Aorta (tissue), 5 donors: ENCODE measurements around the gene DNAJC15. TPM values are rescaled to one million over a fixed set of nuclear protein-coding genes. Genes with fewer than 3 reads are reported as not detected.

Source experiments
- ATAC-seq: fragments of 200-7000 bp; cut with Tn5 transposase; one replicate; pipeline ENCODE4 v1.9.1; 2022; ENCODE audit warnings: moderate library complexity; ENCODE audit not compliant: low FRiP score
- DNase-seq, 2 donors: peaks; one replicate each; pipeline ENCODE4 v3.0.0-alpha.2; 2020
- H3K27ac ChIP-seq, 2 donors: one replicate each; pipeline ENCODE4 v1.5.1; 2013; ENCODE audit warnings: low read length in 2 of 2, mild to moderate bottlenecking in 2 of 2, moderate library complexity in 2 of 2, control low read depth in 1 of 2, inconsistent platforms in 1 of 2, low read depth in 1 of 2
- H3K27me3 ChIP-seq, 2 donors: one replicate each; pipeline ENCODE4 v1.6.1; 2013; ENCODE audit warnings: control low read depth in 1 of 2, low read length in 1 of 2, mild to moderate bottlenecking in 1 of 2, moderate library complexity in 1 of 2; ENCODE audit not compliant: insufficient read depth in 2 of 2, control insufficient read depth in 1 of 2
- H3K36me3 ChIP-seq, 2 donors: one replicate each; pipeline ENCODE4 v1.6.1; 2013; ENCODE audit warnings: control low read depth in 1 of 2, low read length in 1 of 2, mild to moderate bottlenecking in 1 of 2; ENCODE audit not compliant: insufficient read depth in 2 of 2, control insufficient read depth in 1 of 2
- H3K4me1 ChIP-seq, 2 donors: one replicate each; pipeline ENCODE4 v1.6.1; 2013; ENCODE audit warnings: low read length in 2 of 2, control low read depth in 1 of 2, mild to moderate bottlenecking in 1 of 2, moderate library complexity in 1 of 2; ENCODE audit not compliant: insufficient read depth in 2 of 2, control insufficient read depth in 1 of 2
- H3K4me3 ChIP-seq, 2 donors: one replicate each; pipeline ENCODE4 v1.5.1; 2013; ENCODE audit warnings: low read length in 2 of 2, control low read depth in 1 of 2, mild to moderate bottlenecking in 1 of 2
- H3K9me3 ChIP-seq: one replicate; pipeline ENCODE4 v1.6.1; 2013; ENCODE audit warnings: mild to moderate bottlenecking, low read length; ENCODE audit not compliant: control insufficient read depth
- WGBS, 2 donors: extraction: QIAGEN DNeasy Blood & Tissue Kit; methylation state at CpG; one replicate each; pipeline ENCODE4 v1.1.7; 2013; 5-methylcytosine and 5-hydroxymethylcytosine counted together
- intact Hi-C, 2 donors: fragments of 100-400 bp; cut with DNase I; formaldehyde crosslinking; loops; one replicate each; pipeline versions ENCODE4 v1.14.2 to v1.15.0; 2022
- polyA plus RNA-seq, 2 donors: library from polyadenylated mRNA; stranded (reverse); fragments of 200-250 nt; gene quantifications; one replicate each; pipeline ENCODE4 v1.2.3, GENCODE V29; 2013
- total RNA-seq, 2 donors: library from RNA; stranded (reverse); fragmentation: NEBNext Ultra II Directional; extraction: Animal tissue kit (Norgen Biotek cat#: 25700); gene quantifications; one replicate each; pipeline ENCODE4 v1.2.1, GENCODE V29; 2021
- donor health status: healthy with polysubstance abuse.
- donor health status: Bipolar disorder and iron deficiency.
- donor health status: DM: no; HTN: no; CAD: no.
- donor health status: DM: no; HTN: no; CAD: no.
- donor health status: DM: yes; HTN: yes; CAD: no.

The DNAJC15 gene
- total and polyA plus RNA-seq, 4 donors: 7.4 to 19.4 (median 12.1) TPM

- 62 to 65% methylated on average over 3 of the region's 3 CpGs for WGBS, 2 donors
- no peaks in the 10 kb centered on the region for H3K4me1 ChIP-seq
- H3K4me3 ChIP-seq: no peak overlapping the region
- DNase-seq: no peak
- intact Hi-C loops: no loop called here
- no peaks in the 10 kb centered on the region for H3K27me3 ChIP-seq
- H3K9me3 ChIP-seq: no peaks in the 10 kb centered on the region
- no peak for ATAC-seq
- H3K36me3 ChIP-seq: no peaks in the 10 kb centered on the region
- H3K27ac ChIP-seq: no peak overlapping the region
These were observed 9.2 kb upstream of the DNAJC15 start for GRCh38 chr13:43014162-43014561.

- Histone ChIP-seq H3K36me3 (no peaks in the 10 kb centered on the region), H3K4me3 (no peak overlapping the region), H3K9me3 (no peaks in the 10 kb centered on the region), H3K4me1 (no peaks in the 10 kb centered on the region), H3K27ac (no peak overlapping the region), H3K27me3 (no peaks in the 10 kb centered on the region)
- intact Hi-C loops: no loop called here
- DNase-seq (no peak), ATAC-seq (no peak)
- 90 to 91% methylated on average over 5 of the region's 5 CpGs for WGBS, 2 donors
These were observed 7.2 kb upstream of the DNAJC15 start for GRCh38 chr13:43016226-43016625.

- DNase-seq (no peak), ATAC-seq (no peak)
- Histone ChIP-seq H3K27ac (no peak overlapping the region), H3K4me3 (no peak overlapping the region), H3K9me3 (no peaks in the 10 kb centered on the region), H3K36me3 (no peaks in the 10 kb centered on the region), H3K4me1 (peaks cover 0 to 3% of the 10 kb centered on the region in 2 donors), H3K27me3 (no peaks in the 10 kb centered on the region)
- intact Hi-C loops: no loop called here
- WGBS, 2 donors: 32 to 37% methylated on average over 2 of the region's 2 CpGs
These were observed 3.6 kb upstream of the DNAJC15 start for GRCh38 chr13:43019811-43020210.

GRCh38 chr13:43020794-43021193 lies 2.6 kb upstream of the DNAJC15 start:
- Histone ChIP-seq H3K36me3 (no peaks in the 10 kb centered on the region), H3K4me3 (no peak overlapping the region), H3K27ac (no peak overlapping the region), H3K4me1 (peaks cover 0 to 6% of the 10 kb centered on the region in 2 donors), H3K27me3 (no peaks in the 10 kb centered on the region), H3K9me3 (no peaks in the 10 kb centered on the region)
- no peak for ATAC-seq
- WGBS, 2 donors: 50% methylated on average over 1 of the region's 1 CpG
- intact Hi-C loops: no loop called here
- DNase-seq: no peak

DNA sequence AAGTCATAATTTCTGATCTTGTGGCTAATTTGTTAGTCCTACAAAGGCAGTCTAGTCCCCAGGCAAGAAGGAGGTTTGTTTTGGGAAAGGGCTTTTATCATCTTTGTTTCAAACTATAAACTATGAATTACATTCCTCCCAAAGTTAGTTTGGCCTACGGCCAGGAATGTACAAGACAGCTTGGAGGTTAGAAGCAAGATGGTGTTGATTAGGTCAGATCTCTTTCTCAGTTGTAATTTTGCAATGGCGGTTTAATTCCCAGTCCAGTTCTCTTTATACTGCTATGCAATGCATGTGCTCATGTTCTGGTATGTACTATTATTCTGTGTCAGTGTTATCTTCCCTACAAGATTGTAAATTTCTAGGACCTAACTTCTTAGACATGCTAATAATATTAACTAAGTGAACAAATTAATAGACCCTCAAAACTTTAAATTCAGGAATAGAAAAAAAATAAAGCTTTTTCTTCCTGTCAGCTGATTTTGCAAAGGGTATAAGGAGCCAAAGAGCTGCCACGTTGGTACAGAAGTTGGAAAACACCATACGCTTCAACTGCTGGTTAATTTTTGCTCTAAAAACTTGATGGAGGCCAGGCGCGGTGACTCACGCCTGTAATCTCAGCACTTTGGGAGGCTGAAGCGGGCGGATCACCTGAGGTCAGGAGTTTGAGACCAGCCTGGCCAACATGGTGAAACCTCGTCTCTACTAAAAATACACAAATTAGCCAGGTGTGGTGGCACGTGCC lies 1.3 kb upstream of the DNAJC15 start:
- ATAC-seq (no peak), DNase-seq (no peak)
- Histone ChIP-seq H3K36me3 (no peaks in the 10 kb centered on the region), H3K4me3 (no peak overlapping the region), H3K4me1 (peaks cover 0 to 6% of the 10 kb centered on the region in 2 donors), H3K27ac (no peak overlapping the region), H3K9me3 (no peaks in the 10 kb centered on the region), H3K27me3 (no peaks in the 10 kb centered on the region)
- intact Hi-C loops: no loop called here
- 73 to 75% methylated on average over 11 of the region's 11 CpGs for WGBS, 2 donors

GRCh38 chr13:43022934-43023288 lies 475 bp upstream of the DNAJC15 start:
- 40 to 45% methylated on average over 12 of the region's 12 CpGs for WGBS, 2 donors
- H3K27ac ChIP-seq: peak overlapping the region; percentile 19 to 51
- no peaks in the 10 kb centered on the region for H3K9me3 ChIP-seq
- H3K4me3 ChIP-seq: peak overlapping the region; percentile 9 to 54
- no peak for DNase-seq
- peaks cover 0 to 6% of the 10 kb centered on the region in 2 donors for H3K4me1 ChIP-seq
- ATAC-seq: no peak
- no peaks in the 10 kb centered on the region for H3K27me3 ChIP-seq
- intact Hi-C loops: no loop called here
- H3K36me3 ChIP-seq: no peaks in the 10 kb centered on the region

DNA sequence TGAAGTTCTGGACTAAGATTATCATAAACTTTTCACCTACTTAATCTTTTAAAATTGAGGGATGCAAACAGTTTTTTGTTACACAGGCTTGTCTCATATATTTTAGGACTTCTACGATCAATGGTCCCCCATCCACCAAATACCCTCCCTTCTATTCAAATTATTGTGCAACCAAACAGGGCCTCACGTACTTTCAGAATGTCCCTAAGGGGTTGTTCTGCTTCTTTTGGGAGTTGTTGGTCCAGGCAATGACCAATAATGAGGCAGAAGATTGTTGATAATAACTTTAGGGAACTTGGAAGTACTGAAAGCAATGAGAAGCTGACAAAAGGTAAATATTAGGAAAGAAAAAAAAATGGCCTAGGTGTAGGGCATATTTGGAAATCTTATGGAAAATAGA lies 2.9 kb downstream of the DNAJC15 start:
- no peaks in the 10 kb centered on the region for H3K27me3 ChIP-seq
- DNase-seq (no peak), ATAC-seq (no peak)
- peaks cover 0 to 6% of the 10 kb centered on the region in 2 donors for H3K4me1 ChIP-seq
- intact Hi-C loops: no loop called here
- H3K36me3 ChIP-seq: no peaks in the 10 kb centered on the region
- H3K27ac ChIP-seq: no peak overlapping the region
- H3K9me3 ChIP-seq: no peaks in the 10 kb centered on the region
- H3K4me3 ChIP-seq: no peak overlapping the region
- 35 to 40% methylated on average over 2 of the region's 2 CpGs for WGBS, 2 donors

- Histone ChIP-seq H3K27ac (no peak overlapping the region), H3K36me3 (no peaks in the 10 kb centered on the region), H3K27me3 (no peaks in the 10 kb centered on the region), H3K4me3 (no peak overlapping the region), H3K4me1 (no peaks in the 10 kb centered on the region), H3K9me3 (no peaks in the 10 kb centered on the region)
- 95 to 96% methylated on average over 4 of the region's 4 CpGs for WGBS, 2 donors
- intact Hi-C loops: no loop called here
- no peak for DNase-seq
- no peak for ATAC-seq
These were observed 7.2 kb downstream of the DNAJC15 start for GRCh38 chr13:43030548-43030947.

DNA sequence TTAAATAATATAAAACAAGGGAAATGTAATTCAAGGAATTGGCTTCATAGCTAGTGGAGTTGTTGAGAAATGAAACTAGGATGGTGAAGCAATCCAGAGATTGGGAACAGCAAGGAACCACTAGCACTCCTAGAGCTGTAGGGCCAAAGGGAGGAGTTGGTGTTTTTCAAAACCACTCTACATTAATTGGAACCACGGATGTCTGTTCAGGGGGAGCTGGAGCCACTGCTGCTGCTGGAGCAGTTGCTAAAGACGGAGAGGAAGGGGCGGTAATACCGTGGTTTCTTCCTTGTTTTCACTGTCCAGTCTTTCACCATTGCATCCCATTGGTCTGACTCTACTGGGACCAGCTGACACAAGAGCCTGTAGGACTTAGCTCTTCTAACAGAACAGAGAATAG lies 8.5 kb downstream of the DNAJC15 start:
- H3K27me3 ChIP-seq: no peaks in the 10 kb centered on the region
- no peak overlapping the region for H3K27ac ChIP-seq
- WGBS, 2 donors: 91 to 94% methylated on average over 4 of the region's 4 CpGs
- no peaks in the 10 kb centered on the region for H3K36me3 ChIP-seq
- no peak overlapping the region for H3K4me3 ChIP-seq
- H3K4me1 ChIP-seq: peaks cover 0 to 1% of the 10 kb centered on the region in 2 donors
- intact Hi-C loops: no loop called here
- no peak for DNase-seq
- ATAC-seq: no peak
- H3K9me3 ChIP-seq: no peaks in the 10 kb centered on the region
